ENCODE measurements around the gene GIT1.
A peak's percentile ranks its signal among the peaks of the same experiment; 100 is the strongest.

The GIT1 gene

GRCh38 chr17:29589524-29590410, at the start of gene GIT1:
GIT1 (minus strand) TSS chr17:29589648; CDS start chr17:29589378, 270 bp downstream.
- peak; percentile 54 to 85 for DNase-seq (ENCODE audit: low read depth in 2 of 2)

GRCh38 chr17:29633886-29634285, 44.4 kb upstream of the GIT1 start:
- DNase-seq (ENCODE audit: low read depth in 2 of 2), result no peak

- no peak for DNase-seq (ENCODE audit: low read depth in 2 of 2)
Measured at GRCh38 chr17:29630630-29631193, 41.3 kb upstream of the GIT1 start.

- no peak for DNase-seq (ENCODE audit: low read depth in 2 of 2)
Measured at GRCh38 chr17:29629839-29630238, 40.4 kb upstream of the GIT1 start.

GRCh38 chr17:29628644-29629043, 39.2 kb upstream of the GIT1 start:
- DNase-seq (ENCODE audit: low read depth in 2 of 2), result no peak

- DNase-seq (ENCODE audit: low read depth in 2 of 2), result no peak
Measured at GRCh38 chr17:29627951-29628350, 38.5 kb upstream of the GIT1 start.

GRCh38 chr17:29625037-29625750, 35.7 kb upstream of the GIT1 start:
- no peak for DNase-seq (ENCODE audit: low read depth in 2 of 2)

- DNase-seq (ENCODE audit: low read depth in 2 of 2), result no peak
Measured at GRCh38 chr17:29624586-29624985, 35.1 kb upstream of the GIT1 start.

- no peak for DNase-seq (ENCODE audit: low read depth in 2 of 2)
Measured at GRCh38 chr17:29623283-29623647, 33.8 kb upstream of the GIT1 start.

GRCh38 chr17:29622337-29623282, 33.2 kb upstream of the GIT1 start, which contains the start of gene CORO6:
CORO6 (minus strand) TSS chr17:29622912; CDS start chr17:29621421, 1,491 bp downstream.
- peak in 1 of 2 donors; percentile 45 for DNase-seq (ENCODE audit: low read depth in 2 of 2)

- DNase-seq (ENCODE audit: low read depth in 2 of 2), result no peak
Measured at GRCh38 chr17:29621751-29622194, 32.3 kb upstream of the GIT1 start.

- DNase-seq (ENCODE audit: low read depth in 2 of 2), result no peak
Measured at GRCh38 chr17:29620779-29621500, 31.5 kb upstream of the GIT1 start.

GRCh38 chr17:29620271-29620670, 30.8 kb upstream of the GIT1 start:
- no peak for DNase-seq (ENCODE audit: low read depth in 2 of 2)

- no peak for DNase-seq (ENCODE audit: low read depth in 2 of 2)
Measured at GRCh38 chr17:29619251-29619650, 29.8 kb upstream of the GIT1 start.

GRCh38 chr17:29618272-29619065, 29.0 kb upstream of the GIT1 start:
- DNase-seq (ENCODE audit: low read depth in 2 of 2), result no peak

- peak; percentile 72 to 87 for DNase-seq (ENCODE audit: low read depth in 2 of 2)
Measured at GRCh38 chr17:29617481-29618271, 28.2 kb upstream of the GIT1 start.

GRCh38 chr17:29617125-29617480, 27.7 kb upstream of the GIT1 start:
- DNase-seq (ENCODE audit: low read depth in 2 of 2), result peak; percentile 82 to 83

- no peak for DNase-seq (ENCODE audit: low read depth in 2 of 2)
Measured at GRCh38 chr17:29616300-29617048, 27.0 kb upstream of the GIT1 start.

All from stimulated activated CD8-positive, alpha-beta memory T cell treated with anti-CD3 and anti-CD28 coated beads, Interleukin-7, amount 100 ng/mL, for 4 hours (primary cell).